ENCODE data around the gene C1orf122. TPM values are rescaled to one million over a fixed set of nuclear protein-coding genes. Genes with fewer than 3 reads are reported as not detected.

Gene C1orf122
- polyA plus RNA-seq, 1 of the 3 experiments (the other 2 are of a cell fraction): 75.3 TPM

DNA sequence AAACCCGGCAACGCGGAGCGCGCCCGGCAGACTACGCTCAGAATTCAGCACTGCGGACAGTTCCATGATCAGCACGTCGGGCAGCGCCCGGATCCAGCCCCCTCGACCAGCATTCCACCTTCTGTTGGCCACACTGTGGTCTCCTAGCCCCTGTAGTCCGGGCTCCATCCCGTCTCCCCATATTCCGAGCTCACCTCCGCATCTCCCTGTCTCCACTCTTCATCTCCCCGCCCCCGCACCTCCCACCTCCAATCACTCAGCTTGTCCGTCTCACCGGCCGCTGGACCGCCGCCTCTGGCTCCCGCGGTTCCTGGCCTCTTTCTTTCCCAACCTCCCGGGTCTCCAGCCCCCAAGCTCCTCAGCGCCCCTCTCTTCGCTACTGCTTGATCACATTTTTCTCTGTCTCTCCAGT lies 43.2 kb upstream of the C1orf122 start:
- no peaks in the 10 kb centered on the region for H3K9me2 ChIP-seq
- ChIA-PET POLR2A (interaction anchor here (0.7 to 2.1 kb wide), 3 partner anchors 21 to 43 kb away, joined by 3 to 6 read pairs (median 4); partner anchors contain the start of genes C1orf122 and YRDC), CTCF (interaction anchor here (0.5 to 2.4 kb wide), 10 partner anchors 10 to 1348 kb away, joined by 3 to 9 read pairs (median 4); a partner anchor contains a TSS)
- H3K9ac ChIP-seq: no peak overlapping the region
- H2AFZ ChIP-seq (ENCODE audit: low read depth): no peak overlapping the region
- no peaks in the 10 kb centered on the region for H3F3A ChIP-seq (replicated peaks; ENCODE audit: insufficient read depth)
- H3K27ac ChIP-seq (ENCODE audit: low read depth in 2 of 2, low read length in 1 of 2): no peak overlapping the region
- TF ChIP-seq JUND (IDR thresholded peaks at IDR 0.05) (no peak), MXI1 (IDR thresholded peaks at IDR 0.05; ENCODE audit: low read depth, low read length) (peak; percentile 36; the same call in 1 of the 2 replicates), SIN3A (IDR thresholded peaks at IDR 0.05; ENCODE audit: borderline replicate concordance, low read depth, low read length) (peak; percentile 83; the same call in 1 of the 2 replicates)
- TF ChIP-seq, protein P1, sequence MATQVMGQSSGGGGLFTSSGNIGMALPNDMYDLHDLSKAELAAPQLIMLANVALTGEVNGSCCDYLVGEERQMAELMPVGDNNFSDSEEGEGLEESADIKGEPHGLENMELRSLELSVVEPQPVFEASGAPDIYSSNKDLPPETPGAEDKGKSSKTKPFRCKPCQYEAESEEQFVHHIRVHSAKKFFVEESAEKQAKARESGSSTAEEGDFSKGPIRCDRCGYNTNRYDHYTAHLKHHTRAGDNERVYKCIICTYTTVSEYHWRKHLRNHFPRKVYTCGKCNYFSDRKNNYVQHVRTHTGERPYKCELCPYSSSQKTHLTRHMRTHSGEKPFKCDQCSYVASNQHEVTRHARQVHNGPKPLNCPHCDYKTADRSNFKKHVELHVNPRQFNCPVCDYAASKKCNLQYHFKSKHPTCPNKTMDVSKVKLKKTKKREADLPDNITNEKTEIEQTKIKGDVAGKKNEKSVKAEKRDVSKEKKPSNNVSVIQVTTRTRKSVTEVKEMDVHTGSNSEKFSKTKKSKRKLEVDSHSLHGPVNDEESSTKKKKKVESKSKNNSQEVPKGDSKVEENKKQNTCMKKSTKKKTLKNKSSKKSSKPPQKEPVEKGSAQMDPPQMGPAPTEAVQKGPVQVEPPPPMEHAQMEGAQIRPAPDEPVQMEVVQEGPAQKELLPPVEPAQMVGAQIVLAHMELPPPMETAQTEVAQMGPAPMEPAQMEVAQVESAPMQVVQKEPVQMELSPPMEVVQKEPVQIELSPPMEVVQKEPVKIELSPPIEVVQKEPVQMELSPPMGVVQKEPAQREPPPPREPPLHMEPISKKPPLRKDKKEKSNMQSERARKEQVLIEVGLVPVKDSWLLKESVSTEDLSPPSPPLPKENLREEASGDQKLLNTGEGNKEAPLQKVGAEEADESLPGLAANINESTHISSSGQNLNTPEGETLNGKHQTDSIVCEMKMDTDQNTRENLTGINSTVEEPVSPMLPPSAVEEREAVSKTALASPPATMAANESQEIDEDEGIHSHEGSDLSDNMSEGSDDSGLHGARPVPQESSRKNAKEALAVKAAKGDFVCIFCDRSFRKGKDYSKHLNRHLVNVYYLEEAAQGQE (IDR thresholded peaks at IDR 0.05; ENCODE audit: low read depth, low read length): peak; percentile 99
- no peaks in the 10 kb centered on the region for H3K79me2 ChIP-seq (ENCODE audit: insufficient read depth)
- H4K20me1 ChIP-seq (ENCODE audit: insufficient read depth): 0 out of 2 replicates have a peak, but pooled peaks cover 3% of the 10 kb centered on the region
- no peaks in the 10 kb centered on the region for H3K36me3 ChIP-seq (replicated peaks in 1 of 2; ENCODE audit: control insufficient read depth in 1 of 2, insufficient read depth in 2 of 2, low read length in 1 of 2)
- WGBS (ENCODE audit: low lambda C conversion rate): 6% methylated on average over 25 of the region's 29 CpGs
- no peak overlapping the region for H3K4me2 ChIP-seq
- H3K27me3 ChIP-seq (ENCODE audit: insufficient read depth): peaks cover 40% of the 10 kb centered on the region
- DNase-seq: peak; percentile 64
- H3K4me3 ChIP-seq (ENCODE audit: low read depth in 2 of 2, low read length in 1 of 2): peak overlapping the region in 1 of 2 experiments; percentile 42; a peak in 2 of 4 replicates
- H3K9me3 ChIP-seq: no peaks in the 10 kb centered on the region
- H3K4me1 ChIP-seq (ENCODE audit: control insufficient read depth in 1 of 2, insufficient read depth in 2 of 2, low read depth in 1 of 2, low read length in 1 of 2): peaks cover 0 to 13% of the 10 kb centered on the region in 2 experiments; a peak in 1 of 4 replicates

- Histone ChIP-seq H3K9ac (no peak within 1 kb of the TSS), H3K4me1 (ENCODE audit: control insufficient read depth in 1 of 2, insufficient read depth in 2 of 2, low read depth in 1 of 2, low read length in 1 of 2) (peaks cover 0 to 13% of the 10 kb centered on the region in 2 experiments; a peak in 1 of 4 replicates), H3K9me3 (no peaks in the 10 kb centered on the region), H3K27me3 (ENCODE audit: insufficient read depth) (peaks cover 40% of the 10 kb centered on the region), H3F3A (replicated peaks; ENCODE audit: insufficient read depth) (no peaks in the 10 kb centered on the region), H3K9me2 (no peaks in the 10 kb centered on the region), H3K79me2 (ENCODE audit: insufficient read depth) (no peaks in the 10 kb centered on the region), H3K36me3 (replicated peaks in 1 of 2; ENCODE audit: control insufficient read depth in 1 of 2, insufficient read depth in 2 of 2, low read length in 1 of 2) (no peaks in the 10 kb centered on the region), H3K27ac (ENCODE audit: low read depth in 2 of 2, low read length in 1 of 2) (no peak within 1 kb of the TSS; a peak in 1 of 4 replicates), H2AFZ (ENCODE audit: low read depth) (no peak within 1 kb of the TSS), H3K4me2 (peak within 1 kb of the TSS; percentile 24; the same call in 1 of the 2 replicates), H3K4me3 (ENCODE audit: low read depth in 2 of 2, low read length in 1 of 2) (peak within 1 kb of the TSS in 1 of 2 experiments; percentile 42; a peak in 2 of 4 replicates), H4K20me1 (ENCODE audit: insufficient read depth) (0 out of 2 replicates have a peak, but pooled peaks cover 3% of the 10 kb centered on the region)
- ChIA-PET CTCF (interaction anchor here (0.5 to 2.4 kb wide), 15 partner anchors 10 to 1347 kb away, joined by 3 to 11 read pairs (median 6); partner anchors contain the start of genes C1orf122, MEAF6, MTF1 and YRDC), POLR2A (interaction anchor here (0.7 to 2.1 kb wide), 5 partner anchors 21 to 73 kb away, joined by 3 to 6 read pairs (median 5); partner anchors contain the start of genes C1orf122, CDCA8 and YRDC)
- DNase-seq: peak; percentile 97
- WGBS (ENCODE audit: low lambda C conversion rate): 7% methylated on average over 24 of the region's 33 CpGs
- TF ChIP-seq RFX5 (IDR thresholded peaks at IDR 0.05; ENCODE audit: low read length) (peak; percentile 57; the same call in 1 of the 2 replicates), EP300 (IDR thresholded peaks at IDR 0.05; ENCODE audit: borderline replicate concordance in 1 of 2, low read depth in 1 of 2, low read length in 1 of 2) (no peak)
Measured at GRCh38 chr1:37764888-37765441, 42.6 kb upstream of the C1orf122 start, which contains the start of gene EPHA10. Gene EPHA10, minus strand, starts transcription at chr1:37765120. Its CDS starts 54 bp downstream, at chr1:37765066.
